K562 (cell line): ENCODE measurements around the gene MRGPRX4.

ENCODE experiments used
- CTCF ChIP-seq, 3 experiments: IDR thresholded peaks in 2 of 3; conservative IDR thresholded peaks in 1 of 3; 2 replicates each; pipeline ENCODE4 v1.5.1; 2011 to 2012; ENCODE audit warnings: low read length in 3 of 3, mild to moderate bottlenecking in 3 of 3, control low read depth in 2 of 3, improper control_type of control experiment in 1 of 3, inconsistent platforms in 1 of 3, low read depth in 1 of 3, mixed read lengths in 1 of 3, moderate library complexity in 1 of 3; ENCODE audit not compliant: insufficient read depth in 2 of 3
- FOS ChIP-seq: IDR thresholded peaks from 3 replicates; pipeline ENCODE4 v1.6.1; 2011; ENCODE audit not compliant: insufficient read length; ENCODE audit errors: extremely low read depth
- HDAC1 ChIP-seq, 2 experiments: fragments of 450-650 bp; IDR thresholded peaks; 2 replicates each; pipeline ENCODE4 v1.6.1; 2016 to 2017; ENCODE audit warnings: inconsistent platforms in 1 of 2, mild to moderate bottlenecking in 1 of 2, moderate library complexity in 1 of 2
- HMGXB4 ChIP-seq: sonication (generic); formaldehyde crosslinking; IDR thresholded peaks from 2 replicates; pipeline ENCODE4 v1.8.1; 2023; ENCODE audit warnings: mild to moderate bottlenecking, missing genetic modification reagents
- POLR2A ChIP-seq: fragments of 450-650 bp; conservative IDR thresholded peaks from 2 replicates; pipeline ENCODE4 v1.6.1; 2016
- TBP ChIP-seq: optimal IDR thresholded peaks from 2 replicates; pipeline ENCODE3; 2011; ENCODE audit warnings: low read depth, low read length, improper control_type of control experiment
- ZFP30 ChIP-seq: fragments of 250-450 bp; sonication (Bioruptor Pico); IDR thresholded peaks from 2 replicates; pipeline ENCODE4 v1.8.0; 2022; ENCODE audit warnings: moderate library complexity, mild to moderate bottlenecking, inconsistent platforms, borderline replicate concordance
- ZFP36 ChIP-seq: fragments of 150-350 bp; IDR thresholded peaks from 2 replicates; pipeline ENCODE4 v1.6.1; 2018; ENCODE audit warnings: low read length, low read depth; ENCODE audit not compliant: partially characterized antibody
- ZNF165 ChIP-seq: fragments of 250-450 bp; sonication (Bioruptor Pico); IDR thresholded peaks from 2 replicates; pipeline ENCODE4 v1.4.0; 2020; ENCODE audit warnings: borderline replicate concordance

- no peak for TF ChIP-seq CTCF (IDR thresholded peaks at IDR 0.05 in 2 of 3, conservative IDR thresholded peaks at IDR 0.05 in 1 of 3; ENCODE audit: insufficient read depth in 2 of 3, low read depth in 1 of 3, low read length in 3 of 3)
- no peak for TF ChIP-seq ZFP36
- TF ChIP-seq ZFP30 (CRISPR knock-in tag): no peak
- no peak for TF ChIP-seq HDAC1 (IDR thresholded peaks at IDR 0.05)
- no peak for TF ChIP-seq ZNF165 (CRISPR knock-in tag)
- no peak for TF ChIP-seq POLR2A
- TF ChIP-seq FOS: no peak
- TF ChIP-seq TBP: no peak
- no peak for TF ChIP-seq HMGXB4
Observed at GRCh38 chr11:18191376-18191775, 18.7 kb downstream of the MRGPRX4 start.
